ENCODE measurements around the gene GPA33. TPM values are rescaled to one million over a fixed set of nuclear protein-coding genes. Genes with fewer than 3 reads are reported as not detected.

GPA33 gene
- total RNA-seq, 1 experiment from 2014 or later, result not detected

DNA sequence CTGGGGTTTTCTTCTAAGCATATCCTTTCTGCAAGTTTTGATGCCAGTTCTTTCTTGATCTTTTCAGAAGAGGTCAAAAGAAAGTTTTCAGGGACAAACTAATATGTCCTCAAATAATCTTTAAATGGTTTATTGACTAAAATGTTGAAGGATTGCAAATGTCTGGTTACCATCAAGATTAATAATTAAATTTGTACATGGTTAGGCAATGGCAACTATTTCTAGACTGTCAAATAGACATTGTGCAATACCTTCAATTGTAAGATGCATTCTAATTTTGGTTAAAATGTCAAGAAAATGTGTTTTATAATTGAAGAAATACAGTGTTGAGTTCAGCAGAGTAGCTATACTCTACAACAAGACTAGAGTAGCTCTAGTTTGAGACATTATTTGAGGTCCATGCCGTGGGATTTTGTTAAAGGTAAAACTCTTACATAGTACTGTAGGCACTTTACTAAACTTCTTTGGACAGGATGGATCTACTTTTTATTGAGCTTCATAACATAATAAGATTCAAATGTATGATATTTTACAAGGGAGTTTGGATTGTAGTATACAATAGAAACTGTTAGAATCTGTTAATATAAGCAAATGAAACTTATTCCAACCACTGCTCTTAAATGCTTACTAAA, 78.5 kb downstream of the GPA33 start:
- no peaks in the 10 kb centered on the region for H3K27me3 ChIP-seq (ENCODE audit: insufficient read depth, low read length)
- H2AFZ ChIP-seq (ENCODE audit: low read length), result no peak overlapping the region
- no peaks in the 10 kb centered on the region for H3K23me2 ChIP-seq (ENCODE audit: insufficient read length, low read depth, low read length, poor library complexity, severe bottlenecking)
- no peaks in the 10 kb centered on the region for H3K9me3 ChIP-seq (ENCODE audit: control insufficient read depth, low read depth, low read length)
- no peak overlapping the region for H3K4me2 ChIP-seq (ENCODE audit: insufficient read depth, insufficient read length, low read length)
- no peak overlapping the region for H4K91ac ChIP-seq (ENCODE audit: insufficient read length, low read depth, low read length)
- H3K27ac ChIP-seq (ENCODE audit: insufficient read length, low read depth, low read length), result no peak overlapping the region
- H2BK20ac ChIP-seq (ENCODE audit: low read depth, low read length, poor library complexity, severe bottlenecking), result no peak overlapping the region
- no peak overlapping the region for H3K18ac ChIP-seq (ENCODE audit: insufficient read length, low read depth, low read length)
- no peak overlapping the region for H2BK120ac ChIP-seq (ENCODE audit: low read depth, low read length, poor library complexity, severe bottlenecking)
- no peaks in the 10 kb centered on the region for H3K4me1 ChIP-seq (ENCODE audit: insufficient read depth, low read length)
- no peak overlapping the region for H3K4me3 Mint-ChIP-seq
- H3K79me2 ChIP-seq (ENCODE audit: insufficient read depth, low read length), result no peaks in the 10 kb centered on the region
- no peak overlapping the region for H3K4ac ChIP-seq (ENCODE audit: low read depth, low read length)
- TF ChIP-seq, protein P1, sequence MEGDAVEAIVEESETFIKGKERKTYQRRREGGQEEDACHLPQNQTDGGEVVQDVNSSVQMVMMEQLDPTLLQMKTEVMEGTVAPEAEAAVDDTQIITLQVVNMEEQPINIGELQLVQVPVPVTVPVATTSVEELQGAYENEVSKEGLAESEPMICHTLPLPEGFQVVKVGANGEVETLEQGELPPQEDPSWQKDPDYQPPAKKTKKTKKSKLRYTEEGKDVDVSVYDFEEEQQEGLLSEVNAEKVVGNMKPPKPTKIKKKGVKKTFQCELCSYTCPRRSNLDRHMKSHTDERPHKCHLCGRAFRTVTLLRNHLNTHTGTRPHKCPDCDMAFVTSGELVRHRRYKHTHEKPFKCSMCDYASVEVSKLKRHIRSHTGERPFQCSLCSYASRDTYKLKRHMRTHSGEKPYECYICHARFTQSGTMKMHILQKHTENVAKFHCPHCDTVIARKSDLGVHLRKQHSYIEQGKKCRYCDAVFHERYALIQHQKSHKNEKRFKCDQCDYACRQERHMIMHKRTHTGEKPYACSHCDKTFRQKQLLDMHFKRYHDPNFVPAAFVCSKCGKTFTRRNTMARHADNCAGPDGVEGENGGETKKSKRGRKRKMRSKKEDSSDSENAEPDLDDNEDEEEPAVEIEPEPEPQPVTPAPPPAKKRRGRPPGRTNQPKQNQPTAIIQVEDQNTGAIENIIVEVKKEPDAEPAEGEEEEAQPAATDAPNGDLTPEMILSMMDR (conservative IDR thresholded peaks at IDR 0.05), result no peak
- no peaks in the 10 kb centered on the region for H3K79me1 ChIP-seq (ENCODE audit: insufficient read depth, low read depth, low read length, poor library complexity, severe bottlenecking)
- no peak overlapping the region for H3K23ac ChIP-seq (ENCODE audit: insufficient read length, low read depth, low read length)
- no peak overlapping the region for H2BK12ac ChIP-seq (ENCODE audit: insufficient read length, low read depth, low read length)
- no peak overlapping the region for H3K56ac ChIP-seq (ENCODE audit: insufficient read length, low read depth, low read length)
- H3K36me3 Mint-ChIP-seq (ENCODE audit: insufficient read depth in 1 of 3, low read depth in 3 of 3), result no peaks in the 10 kb centered on the region
- H4K5ac ChIP-seq (ENCODE audit: insufficient read length, low read depth, low read length), result no peak overlapping the region
- H3K27ac Mint-ChIP-seq, result no peak overlapping the region
- H3T11ph ChIP-seq (ENCODE audit: low read length), result no peak overlapping the region
- H3K4me1 Mint-ChIP-seq, result peaks cover 6 to 12% of the 10 kb centered on the region in 2 experiments; a peak in 3 of 4 replicates
- no peaks in the 10 kb centered on the region; the same call in 1 of the 2 replicates for H3K27me3 Mint-ChIP-seq (ENCODE audit: low read depth)
- no peak overlapping the region for H2AK5ac ChIP-seq (ENCODE audit: insufficient read length, low read length)
- H2BK15ac ChIP-seq (ENCODE audit: low read depth, low read length), result no peak overlapping the region
- WGBS (ENCODE audit: extremely low coverage, insufficient read length, low lambda C conversion rate), result no CpG with 5 or more reads among the region's 1 CpG
- H3K9me3 Mint-ChIP-seq, result no peaks in the 10 kb centered on the region
- H3K14ac ChIP-seq (ENCODE audit: insufficient read depth, low read length), result no peak overlapping the region
- no peak overlapping the region for H2BK5ac ChIP-seq (ENCODE audit: insufficient read length, low read length)
- no peak overlapping the region for H4K8ac ChIP-seq (replicated peaks; ENCODE audit: insufficient read length, low read depth, low read length)
- no peaks in the 10 kb centered on the region for H4K20me1 ChIP-seq (ENCODE audit: control insufficient read depth, insufficient read depth, insufficient read length)
- H3K9ac ChIP-seq (ENCODE audit: extremely low read depth, insufficient read length, low read length), result no peak overlapping the region
- DNase-seq, result no peak
